Measurements from ENCODE around the gene MZT2A.
A peak's percentile ranks its signal among the peaks of the same experiment; 100 is the strongest.
"Not testable (repeated sequence)": the region's sequence is repeated elsewhere in the genome, so short reads cannot be mapped to it uniquely, and the experiment has no call there.

Gene MZT2A

GRCh38 chr2:131514408-131515166, 22.4 kb upstream of the MZT2A start:
- CTCF ChIA-PET: interaction anchor here (0.7 to 1.1 kb wide), 2 partner anchors 21 to 1477 kb away, joined by 3 read pairs; no protein-coding TSS in a partner anchor
- DNase-seq: peak in 2 of 3 donors; percentile 35 to 41
- POLR2A ChIA-PET; H3K4me3 ChIP-seq (ENCODE audit: control insufficient read depth in 1 of 7, extremely low read depth in 1 of 7, insufficient read depth in 4 of 7, low read depth in 2 of 7, low read length in 6 of 7); H3K27ac ChIP-seq (ENCODE audit: insufficient read depth in 1 of 2, low read depth in 1 of 2, low read length in 2 of 2, poor library complexity in 1 of 2, severe bottlenecking in 2 of 2); H3K9me3 ChIP-seq (ENCODE audit: control extremely low read depth in 1 of 5, control insufficient read depth in 4 of 5, insufficient read depth in 2 of 5, low read depth in 1 of 5, low read length in 4 of 5); H3K27me3 ChIP-seq (replicated peaks in 2 of 5; ENCODE audit: control insufficient read depth in 4 of 5, insufficient read depth in 5 of 5, low read length in 4 of 5); H3K4me1 ChIP-seq (ENCODE audit: control extremely low read depth in 1 of 4, control insufficient read depth in 4 of 4, insufficient read depth in 4 of 4, low read length in 3 of 4): not testable (repeated sequence)
- H3K36me3 ChIP-seq (ENCODE audit: control insufficient read depth in 4 of 4, insufficient read depth in 4 of 4, low read length in 3 of 4): peaks cover under 1 to 49% (median 21%) of the 10 kb centered on the region in 4 experiments
- 88% methylated on average over 9 of the region's 15 CpGs for WGBS (ENCODE audit: insufficient coverage)

- H3K4me3 ChIP-seq (ENCODE audit: control insufficient read depth in 1 of 7, extremely low read depth in 1 of 7, insufficient read depth in 4 of 7, low read depth in 2 of 7, low read length in 6 of 7); H3K27ac ChIP-seq (ENCODE audit: insufficient read depth in 1 of 2, low read depth in 1 of 2, low read length in 2 of 2, poor library complexity in 1 of 2, severe bottlenecking in 2 of 2); CTCF ChIA-PET; POLR2A ChIA-PET; H3K27me3 ChIP-seq (replicated peaks in 2 of 5; ENCODE audit: control insufficient read depth in 4 of 5, insufficient read depth in 5 of 5, low read length in 4 of 5); H3K9me3 ChIP-seq (ENCODE audit: control extremely low read depth in 1 of 5, control insufficient read depth in 4 of 5, insufficient read depth in 2 of 5, low read depth in 1 of 5, low read length in 4 of 5); DNase-seq; H3K4me1 ChIP-seq (ENCODE audit: control extremely low read depth in 1 of 4, control insufficient read depth in 4 of 4, insufficient read depth in 4 of 4, low read length in 3 of 4): not testable (repeated sequence)
- 98% methylated on average over 8 of the region's 17 CpGs for WGBS (ENCODE audit: insufficient coverage)
- H3K36me3 ChIP-seq (ENCODE audit: control insufficient read depth in 4 of 4, insufficient read depth in 4 of 4, low read length in 3 of 4): peaks cover 2 to 52% (median 20%) of the 10 kb centered on the region in 4 experiments
Measured at GRCh38 chr2:131511969-131512870, 20.0 kb upstream of the MZT2A start.

- POLR2A ChIA-PET; CTCF ChIA-PET; H3K4me3 ChIP-seq (ENCODE audit: control insufficient read depth in 1 of 7, extremely low read depth in 1 of 7, insufficient read depth in 4 of 7, low read depth in 2 of 7, low read length in 6 of 7); H3K27me3 ChIP-seq (replicated peaks in 2 of 5; ENCODE audit: control insufficient read depth in 4 of 5, insufficient read depth in 5 of 5, low read length in 4 of 5); DNase-seq; H3K4me1 ChIP-seq (ENCODE audit: control extremely low read depth in 1 of 4, control insufficient read depth in 4 of 4, insufficient read depth in 4 of 4, low read length in 3 of 4); H3K9me3 ChIP-seq (ENCODE audit: control extremely low read depth in 1 of 5, control insufficient read depth in 4 of 5, insufficient read depth in 2 of 5, low read depth in 1 of 5, low read length in 4 of 5); H3K27ac ChIP-seq (ENCODE audit: insufficient read depth in 1 of 2, low read depth in 1 of 2, low read length in 2 of 2, poor library complexity in 1 of 2, severe bottlenecking in 2 of 2): not testable (repeated sequence)
- WGBS (ENCODE audit: insufficient coverage): 94% methylated on average over 19 of the region's 22 CpGs
- H3K36me3 ChIP-seq (ENCODE audit: control insufficient read depth in 4 of 4, insufficient read depth in 4 of 4, low read length in 3 of 4): peaks cover 2 to 55% (median 21%) of the 10 kb centered on the region in 4 experiments
Measured at GRCh38 chr2:131511291-131511968, 19.2 kb upstream of the MZT2A start.

- no peak overlapping the region for H3K27ac ChIP-seq (ENCODE audit: insufficient read depth in 1 of 2, low read depth in 1 of 2, low read length in 2 of 2, poor library complexity in 1 of 2, severe bottlenecking in 2 of 2)
- no peaks in the 10 kb centered on the region for H3K4me1 ChIP-seq (ENCODE audit: control extremely low read depth in 1 of 4, control insufficient read depth in 4 of 4, insufficient read depth in 4 of 4, low read length in 3 of 4)
- no peaks in the 10 kb centered on the region for H3K27me3 ChIP-seq (replicated peaks in 2 of 5; ENCODE audit: control insufficient read depth in 4 of 5, insufficient read depth in 5 of 5, low read length in 4 of 5)
- no peak overlapping the region for H3K4me3 ChIP-seq (ENCODE audit: control insufficient read depth in 1 of 7, extremely low read depth in 1 of 7, insufficient read depth in 4 of 7, low read depth in 2 of 7, low read length in 6 of 7)
- ChIA-PET CTCF (no interaction called here), POLR2A (no interaction called here)
- no peak for DNase-seq
- H3K36me3 ChIP-seq (ENCODE audit: control insufficient read depth in 4 of 4, insufficient read depth in 4 of 4, low read length in 3 of 4): peaks cover 5 to 63% (median 23%) of the 10 kb centered on the region in 4 experiments
- WGBS (ENCODE audit: insufficient coverage): 100% methylated on average over 1 of the region's 9 CpGs
- no peaks in the 10 kb centered on the region for H3K9me3 ChIP-seq (ENCODE audit: control extremely low read depth in 1 of 5, control insufficient read depth in 4 of 5, insufficient read depth in 2 of 5, low read depth in 1 of 5, low read length in 4 of 5)
Measured at GRCh38 chr2:131509615-131510014, 17.4 kb upstream of the MZT2A start.

GRCh38 chr2:131504082-131504750, 12.0 kb upstream of the MZT2A start:
- DNase-seq; H3K4me1 ChIP-seq (ENCODE audit: control extremely low read depth in 1 of 4, control insufficient read depth in 4 of 4, insufficient read depth in 4 of 4, low read length in 3 of 4); H3K27ac ChIP-seq (ENCODE audit: insufficient read depth in 1 of 2, low read depth in 1 of 2, low read length in 2 of 2, poor library complexity in 1 of 2, severe bottlenecking in 2 of 2); H3K9me3 ChIP-seq (ENCODE audit: control extremely low read depth in 1 of 5, control insufficient read depth in 4 of 5, insufficient read depth in 2 of 5, low read depth in 1 of 5, low read length in 4 of 5); H3K4me3 ChIP-seq (ENCODE audit: control insufficient read depth in 1 of 7, extremely low read depth in 1 of 7, insufficient read depth in 4 of 7, low read depth in 2 of 7, low read length in 6 of 7); H3K27me3 ChIP-seq (replicated peaks in 2 of 5; ENCODE audit: control insufficient read depth in 4 of 5, insufficient read depth in 5 of 5, low read length in 4 of 5): not testable (repeated sequence)
- CTCF ChIA-PET: interaction anchor here (2.1 kb wide), 1 partner anchor 11 kb away, joined by 13 read pairs; the partner anchor contains the start of gene MZT2A
- 87% methylated on average over 2 of the region's 7 CpGs for WGBS (ENCODE audit: insufficient coverage)
- POLR2A ChIA-PET: interaction anchor here (0.6 kb wide), 1 partner anchor 9 kb away, joined by 3 read pairs; no protein-coding TSS in a partner anchor
- peaks cover 3 to 78% (median 25%) of the 10 kb centered on the region in 4 experiments for H3K36me3 ChIP-seq (ENCODE audit: control insufficient read depth in 4 of 4, insufficient read depth in 4 of 4, low read length in 3 of 4)

- H3K27me3 ChIP-seq (replicated peaks in 2 of 5; ENCODE audit: control insufficient read depth in 4 of 5, insufficient read depth in 5 of 5, low read length in 4 of 5); H3K4me3 ChIP-seq (ENCODE audit: control insufficient read depth in 1 of 7, extremely low read depth in 1 of 7, insufficient read depth in 4 of 7, low read depth in 2 of 7, low read length in 6 of 7); H3K4me1 ChIP-seq (ENCODE audit: control extremely low read depth in 1 of 4, control insufficient read depth in 4 of 4, insufficient read depth in 4 of 4, low read length in 3 of 4); H3K9me3 ChIP-seq (ENCODE audit: control extremely low read depth in 1 of 5, control insufficient read depth in 4 of 5, insufficient read depth in 2 of 5, low read depth in 1 of 5, low read length in 4 of 5); DNase-seq; H3K27ac ChIP-seq (ENCODE audit: insufficient read depth in 1 of 2, low read depth in 1 of 2, low read length in 2 of 2, poor library complexity in 1 of 2, severe bottlenecking in 2 of 2): not testable (repeated sequence)
- ChIA-PET POLR2A (interaction anchor here (0.6 kb wide), 1 partner anchor 10 kb away, joined by 3 read pairs; no protein-coding TSS in a partner anchor), CTCF (interaction anchor here (2.1 kb wide), 1 partner anchor 11 kb away, joined by 13 read pairs; the partner anchor contains the start of gene MZT2A)
- 92% methylated on average over 2 of the region's 4 CpGs for WGBS (ENCODE audit: insufficient coverage)
- H3K36me3 ChIP-seq (ENCODE audit: control insufficient read depth in 4 of 4, insufficient read depth in 4 of 4, low read length in 3 of 4): peaks cover 3 to 78% (median 22%) of the 10 kb centered on the region in 4 experiments
Measured at GRCh38 chr2:131503587-131503986, 11.4 kb upstream of the MZT2A start.

All from common myeloid progenitor, CD34-positive (primary cell).